PC-9 (cell line): ENCODE measurements around the gene AGBL3.

Source experiments
- CTCF ChIP-seq: fragments of 200-600 bp; sonication (generic); conservative IDR thresholded peaks from 2 replicates; pipeline ENCODE4 v1.6.1; 2017; ENCODE audit warnings: mixed run types, antibody characterized with exemption, mild to moderate bottlenecking, moderate library complexity
- EZH2 ChIP-seq: fragments of 200-600 bp; sonication (generic); IDR thresholded peaks from 2 replicates; pipeline ENCODE4 v1.8.0; 2017; ENCODE audit warnings: antibody characterized with exemption, low read depth

GRCh38 chr7:135001390-135002165 is 15.3 kb downstream of the AGBL3 start:
- TF ChIP-seq CTCF (no peak), EZH2 (no peak)
